K562 (cell line): Measurements from ENCODE around the gene RIT1. TPM values are rescaled to one million over a fixed set of nuclear protein-coding genes. Genes with fewer than 3 reads are reported as not detected.

ENCODE experiments used
- BCLAF1 ChIP-seq, 2 experiments: fragments of 450-650 bp in 1 of 2; IDR thresholded peaks; 2 replicates each; pipeline ENCODE4 v1.6.1; 2011 to 2017; ENCODE audit warnings: low read depth in 2 of 2, antibody characterized with exemption in 1 of 2, borderline replicate concordance in 1 of 2, low read length in 1 of 2, mild to moderate bottlenecking in 1 of 2, mixed read lengths in 1 of 2; ENCODE audit not compliant: control insufficient read depth in 1 of 2
- BHLHE40 ChIP-seq: IDR thresholded peaks from 2 replicates; pipeline ENCODE4 v1.6.1; 2011; ENCODE audit warnings: low read length, improper control_type of control experiment
- BRD9 ChIP-seq: fragments of 450-650 bp; IDR thresholded peaks from 2 replicates; pipeline ENCODE4 v1.6.1; 2018; ENCODE audit warnings: low read depth; ENCODE audit not compliant: partially characterized antibody
- CEBPZ ChIP-seq: fragments of 150-350 bp; IDR thresholded peaks from 2 replicates; pipeline ENCODE4 v1.6.1; 2014; ENCODE audit warnings: low read depth, mild to moderate bottlenecking, low read length, borderline replicate concordance
- DLX4 ChIP-seq: fragments of 250-450 bp; sonication (Bioruptor Pico); IDR thresholded peaks from 2 replicates; pipeline ENCODE4 v1.6.1; 2021; ENCODE audit warnings: mild to moderate bottlenecking
- MAFF ChIP-seq: IDR thresholded peaks from 2 replicates; pipeline ENCODE4 v1.6.1; 2012; ENCODE audit warnings: low read length, improper control_type of control experiment
- PHF8 ChIP-seq: fragments of 200-600 bp; sonication (generic); IDR thresholded peaks from 2 replicates; pipeline ENCODE4 v1.6.1; 2012; ENCODE audit warnings: mixed run types, mild to moderate bottlenecking, inconsistent platforms, low read length, moderate library complexity, borderline replicate concordance
- ZBTB11 ChIP-seq, 3 experiments: fragments of 200-800 bp in 1 of 3; fragments of 250-450 bp in 1 of 3; fragments of 450-650 bp in 1 of 3; sonication (Bioruptor Pico) in 1 of 3; sonication (Bioruptor generic) in 1 of 3; formaldehyde crosslinking in 1 of 3; IDR thresholded peaks; 2 replicates each; pipeline versions ENCODE4 v1.6.1 to v1.8.0; 2016 to 2022; ENCODE audit warnings: mild to moderate bottlenecking in 2 of 3, missing genetic modification characterization in 2 of 3, missing compliant biosample characterization in 1 of 3, moderate library complexity in 1 of 3
- ZHX1 ChIP-seq: fragments of 150-350 bp; conservative IDR thresholded peaks from 2 replicates; pipeline ENCODE4 v1.6.1; 2014; ENCODE audit warnings: low read length
- ZNF212 ChIP-seq: fragments of 450-650 bp; formaldehyde crosslinking; IDR thresholded peaks from 2 replicates; pipeline ENCODE4 v1.4.0; 2020; ENCODE audit warnings: mild to moderate bottlenecking
- ZNF785 ChIP-seq: fragments of 250-450 bp; sonication (Bioruptor Pico); IDR thresholded peaks from 2 replicates; pipeline ENCODE4 v1.4.0; 2020; ENCODE audit warnings: mild to moderate bottlenecking
- polyA plus RNA-seq, 8 experiments: library from polyadenylated mRNA; depleted of rRNA in 4 of 8; stranded (reverse) in 5 of 8; unstranded in 3 of 8; fragments of >200 nt; fragmentation: Nextera tagmentation in 2 of 8; fragmentation: Illumina TruSeq in 1 of 8; extraction: Ambion mirVana in 2 of 8; extraction: Trizol in 1 of 8; gene quantifications; 2 replicates each; pipeline versions ENCODE4 v1.2.1 to v1.2.3, GENCODE V29; 2011 to 2014; ENCODE audit warnings: inconsistent platforms in 1 of 8, missing spikeins in 1 of 8
- total RNA-seq, 7 experiments: library from RNA; depleted of rRNA in 6 of 7; stranded (reverse); fragments of >200 nt in 6 of 7; fragmentation: Illumina TruSeq in 2 of 7; extraction: Trizol in 2 of 7; gene quantifications; 2 replicates each; pipeline versions ENCODE4 v1.2.1 to v1.2.3, GENCODE V29; 2011 to 2021; ENCODE audit warnings: low replicate concordance in 1 of 7

The RIT1 gene
- total and polyA plus RNA-seq, 9 of the 15 experiments (the other 6 are each of a cell fraction or from before 2014, with no cell fraction given): 13.5 to 57.6 (median 22.9) TPM

- TF ChIP-seq CEBPZ (no peak), ZHX1 (no peak), ZNF212 (no peak), ZBTB11 (CRISPR knock-in tag; IDR thresholded peaks at IDR 0.05) (peak in 1 of 3 experiments; percentile 65; a peak in 2 of 6 replicates), BCLAF1 (IDR thresholded peaks at IDR 0.05; ENCODE audit: borderline replicate concordance in 1 of 2, control insufficient read depth in 1 of 2, low read depth in 2 of 2, low read length in 1 of 2) (no peak), ZNF785 (CRISPR knock-in tag) (no peak), DLX4 (no peak), BHLHE40 (no peak), PHF8 (peak; percentile 92; the same call in 1 of the 2 replicates), BRD9 (no peak), MAFF (no peak)
Observed at GRCh38 chr1:155856975-155857930, 53.9 kb downstream of the RIT1 start, which contains the start of gene GON4L (continued).
